Activated naive CD8-positive, alpha-beta T cell (primary cell): ENCODE measurements around the gene ATOH8.

ENCODE experiments used
- H3K27ac Mint-ChIP-seq: one replicate; pipeline ENCODE4 v1.8.0; 2021; ENCODE audit warnings: mixed read lengths
- H3K27me3 Mint-ChIP-seq: one replicate; pipeline ENCODE4 v1.8.0; 2021; ENCODE audit warnings: mixed read lengths
- H3K36me3 Mint-ChIP-seq: one replicate; pipeline ENCODE4 v1.8.0; 2021; ENCODE audit warnings: mixed read lengths
- H3K4me1 Mint-ChIP-seq: one replicate; pipeline ENCODE4 v1.8.0; 2021; ENCODE audit warnings: low read depth, mixed read lengths
- H3K4me3 Mint-ChIP-seq: one replicate; pipeline ENCODE4 v1.8.0; 2021; ENCODE audit warnings: mild to moderate bottlenecking, mixed read lengths
- H3K9me3 Mint-ChIP-seq: one replicate; pipeline ENCODE4 v1.8.0; 2021; ENCODE audit warnings: low read depth, mixed read lengths

The ATOH8 gene

DNA sequence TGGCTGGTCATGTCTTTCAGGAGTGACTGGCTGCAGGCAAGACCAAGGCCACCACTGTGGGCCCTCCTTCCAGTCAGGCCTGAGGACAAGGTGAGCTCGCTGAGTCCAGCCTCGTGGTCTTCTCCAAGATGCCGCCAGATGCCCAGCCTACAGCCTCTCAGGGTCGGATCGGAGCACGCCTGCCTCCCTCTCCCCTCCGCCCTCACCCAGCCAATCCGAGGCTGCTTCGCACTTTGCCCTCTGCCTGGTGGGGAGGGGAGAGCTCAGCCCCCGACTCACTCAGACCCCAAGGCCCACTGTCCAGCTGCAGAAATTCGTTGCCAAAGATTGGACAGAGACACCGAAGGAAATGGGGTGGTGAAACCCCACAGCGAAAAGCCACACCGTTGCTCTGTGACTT, 33.1 kb downstream of the ATOH8 start:
- Mint-ChIP-seq H3K4me1 (no peaks in the 10 kb centered on the region), H3K36me3 (no peaks in the 10 kb centered on the region), H3K9me3 (no peaks in the 10 kb centered on the region), H3K27ac (no peak overlapping the region), H3K4me3 (no peak overlapping the region), H3K27me3 (peaks cover 3% of the 10 kb centered on the region)

DNA sequence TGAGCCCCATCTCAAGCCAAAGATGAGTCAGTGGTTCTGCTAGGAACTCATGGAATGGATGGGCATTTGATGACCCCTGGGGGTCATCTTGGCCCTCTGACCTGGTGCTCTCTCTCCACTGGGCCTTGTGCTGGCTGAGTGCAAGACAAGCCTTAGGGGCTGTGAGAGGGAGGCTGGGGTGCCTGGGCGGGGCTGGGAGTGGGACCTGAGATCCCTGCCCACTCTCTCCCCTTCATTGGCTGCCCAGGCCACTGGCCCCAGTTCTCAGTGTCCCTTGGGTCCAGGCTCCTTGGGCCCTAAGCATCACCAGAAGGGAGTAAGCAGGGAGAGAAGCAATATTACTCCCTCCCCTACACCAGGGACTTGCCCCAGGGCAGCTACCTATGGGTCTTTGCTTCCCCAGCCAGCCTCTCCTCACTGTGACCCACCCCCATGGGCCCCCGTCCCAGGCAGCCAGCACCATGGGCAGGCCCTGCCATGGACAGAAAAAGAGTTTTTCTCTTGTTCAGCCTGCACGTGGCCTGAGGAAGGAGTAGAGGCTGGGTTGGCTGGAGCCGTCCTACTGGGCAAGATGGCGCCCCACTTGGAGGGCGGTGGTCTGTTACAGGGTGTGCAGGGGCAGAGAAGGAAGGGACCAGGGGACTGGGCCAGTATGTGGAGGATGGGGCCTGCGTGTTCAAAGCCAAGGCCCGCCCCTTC, 33.6 kb downstream of the ATOH8 start:
- no peaks in the 10 kb centered on the region for H3K4me1 Mint-ChIP-seq
- H3K4me3 Mint-ChIP-seq: no peak overlapping the region
- peaks cover 3% of the 10 kb centered on the region for H3K27me3 Mint-ChIP-seq

DNA sequence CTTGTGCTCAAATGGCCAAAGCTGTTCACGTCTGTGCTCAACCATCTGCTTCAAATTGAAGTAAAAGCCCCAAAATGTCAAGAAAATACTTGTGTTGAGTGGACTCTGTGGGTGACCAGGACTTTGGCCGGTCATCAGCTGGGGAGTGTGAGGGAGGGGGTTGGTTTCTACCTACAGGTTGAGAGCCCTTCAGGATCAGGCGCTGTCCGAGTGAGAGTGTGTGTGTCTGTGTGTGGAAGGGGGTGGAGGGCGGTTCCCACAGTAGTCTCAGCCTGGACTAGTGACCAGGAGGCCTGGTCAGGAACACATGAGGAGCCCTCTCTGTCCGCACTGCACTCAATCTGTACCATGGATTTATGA, 34.2 kb downstream of the ATOH8 start:
- Mint-ChIP-seq H3K4me3 (no peak overlapping the region), H3K4me1 (no peaks in the 10 kb centered on the region), H3K9me3 (no peaks in the 10 kb centered on the region), H3K27ac (no peak overlapping the region), H3K36me3 (no peaks in the 10 kb centered on the region), H3K27me3 (peaks cover 3% of the 10 kb centered on the region)

More for the DNA sequence above, 33.6 kb downstream of the ATOH8 start:
- Mint-ChIP-seq H3K9me3 (no peaks in the 10 kb centered on the region), H3K27ac (no peak overlapping the region), H3K36me3 (no peaks in the 10 kb centered on the region)

DNA sequence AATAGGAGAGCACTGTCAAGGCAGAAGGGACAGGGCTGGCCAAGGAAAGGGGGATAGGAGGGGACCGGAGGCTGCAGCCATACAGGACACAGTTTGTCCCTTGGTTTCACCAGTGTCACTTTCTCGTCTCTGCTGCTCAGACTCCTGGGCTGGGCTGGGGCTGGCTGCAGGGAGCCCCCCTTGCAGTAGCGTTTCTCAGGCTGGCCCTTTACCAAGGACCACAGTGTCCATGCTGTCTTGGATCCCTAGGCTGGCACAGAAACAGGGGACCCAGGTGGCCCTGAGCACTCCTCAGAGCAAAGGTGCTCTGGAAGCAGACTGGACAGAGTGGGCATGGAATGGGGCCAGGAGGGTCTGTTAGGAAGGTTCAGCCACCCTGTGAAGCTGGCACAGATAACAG, 34.8 kb downstream of the ATOH8 start:
- Mint-ChIP-seq H3K4me1 (no peaks in the 10 kb centered on the region), H3K27ac (no peak overlapping the region), H3K27me3 (peaks cover 3% of the 10 kb centered on the region), H3K4me3 (no peak overlapping the region), H3K36me3 (no peaks in the 10 kb centered on the region), H3K9me3 (no peaks in the 10 kb centered on the region)

DNA sequence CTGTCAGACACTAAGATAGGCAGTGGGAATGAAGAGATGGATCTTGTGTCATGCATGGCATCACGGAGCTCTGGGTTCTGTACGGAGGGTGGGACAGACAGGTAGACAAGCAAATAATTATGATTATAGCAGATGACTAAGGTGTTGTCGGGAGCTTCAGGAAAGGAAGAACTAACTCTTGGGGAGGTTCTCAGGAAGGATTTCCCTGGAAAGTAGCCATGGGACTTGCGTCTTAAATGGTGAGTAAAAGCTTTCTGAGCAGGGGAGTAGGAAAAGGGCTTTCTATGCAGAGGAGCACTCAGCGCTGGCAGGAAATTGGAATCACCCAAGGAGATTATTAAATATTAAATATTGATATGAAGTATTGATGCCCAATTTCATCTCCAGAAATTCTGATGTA, 35.5 kb downstream of the ATOH8 start:
- H3K9me3 Mint-ChIP-seq: no peaks in the 10 kb centered on the region
- no peaks in the 10 kb centered on the region for H3K36me3 Mint-ChIP-seq
- H3K4me3 Mint-ChIP-seq: no peak overlapping the region
- no peak overlapping the region for H3K27ac Mint-ChIP-seq
- H3K27me3 Mint-ChIP-seq: peaks cover 3% of the 10 kb centered on the region
- no peaks in the 10 kb centered on the region for H3K4me1 Mint-ChIP-seq

DNA sequence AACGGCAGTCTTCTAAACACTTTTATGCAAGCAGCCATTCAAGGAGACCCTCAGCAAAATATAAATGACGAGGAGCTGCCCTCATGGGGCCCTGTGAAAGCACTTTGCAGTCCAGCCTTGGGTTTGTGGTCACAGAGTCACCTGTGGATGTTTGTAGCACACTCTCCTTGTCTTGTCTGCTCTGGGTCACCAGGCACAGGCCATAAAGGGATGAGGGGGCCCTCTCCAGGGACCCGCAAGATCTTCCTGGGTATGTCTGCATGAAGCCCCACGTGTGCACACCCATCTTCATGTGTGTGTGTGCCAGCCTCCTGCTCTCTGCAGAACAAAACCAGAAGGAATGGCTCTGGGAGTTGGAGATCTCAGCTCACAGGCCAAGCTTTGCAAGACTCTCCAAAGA, 36.2 kb downstream of the ATOH8 start:
- no peaks in the 10 kb centered on the region for H3K4me1 Mint-ChIP-seq
- H3K27me3 Mint-ChIP-seq: peaks cover 3% of the 10 kb centered on the region
- no peak overlapping the region for H3K27ac Mint-ChIP-seq
- no peaks in the 10 kb centered on the region for H3K9me3 Mint-ChIP-seq
- H3K4me3 Mint-ChIP-seq: no peak overlapping the region
- no peaks in the 10 kb centered on the region for H3K36me3 Mint-ChIP-seq

DNA sequence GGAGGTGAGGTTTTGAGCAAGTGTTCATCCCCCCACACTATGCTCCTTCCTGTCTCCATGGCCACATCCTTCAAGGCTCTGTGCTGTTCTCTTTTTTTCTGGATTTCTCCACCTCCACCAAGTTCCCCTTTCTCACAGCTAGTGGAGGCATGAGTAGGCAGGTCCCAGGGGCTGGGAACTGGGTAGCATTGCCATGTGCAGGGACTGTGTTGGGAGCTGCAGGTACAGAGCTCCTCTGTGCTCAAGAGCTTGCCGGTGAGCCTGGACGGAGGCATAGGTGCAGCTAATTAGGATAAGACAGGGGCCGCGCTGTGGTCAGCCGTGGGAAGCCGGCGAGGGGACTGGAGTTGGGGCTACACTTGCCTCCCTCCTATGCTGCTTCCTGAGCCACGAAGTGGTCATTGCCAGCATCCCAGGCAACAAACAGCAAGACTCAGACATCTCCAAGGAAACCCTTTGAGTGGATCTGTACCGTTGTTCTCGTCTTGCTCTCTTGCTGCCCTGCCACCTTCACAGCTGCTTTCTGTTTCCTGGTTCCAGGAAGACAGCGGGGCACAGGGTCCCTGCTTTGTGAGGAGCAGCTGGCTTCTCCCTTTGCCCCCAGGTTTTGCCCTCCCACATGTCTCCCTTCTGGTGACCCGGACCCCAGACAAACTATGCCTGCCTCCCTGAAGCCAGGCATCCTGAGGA, 36.9 kb downstream of the ATOH8 start:
- H3K4me1 Mint-ChIP-seq: no peaks in the 10 kb centered on the region
- H3K9me3 Mint-ChIP-seq: no peaks in the 10 kb centered on the region
- no peak overlapping the region for H3K27ac Mint-ChIP-seq
- no peaks in the 10 kb centered on the region for H3K36me3 Mint-ChIP-seq
- H3K27me3 Mint-ChIP-seq: peaks cover 3% of the 10 kb centered on the region
- no peak overlapping the region for H3K4me3 Mint-ChIP-seq

DNA sequence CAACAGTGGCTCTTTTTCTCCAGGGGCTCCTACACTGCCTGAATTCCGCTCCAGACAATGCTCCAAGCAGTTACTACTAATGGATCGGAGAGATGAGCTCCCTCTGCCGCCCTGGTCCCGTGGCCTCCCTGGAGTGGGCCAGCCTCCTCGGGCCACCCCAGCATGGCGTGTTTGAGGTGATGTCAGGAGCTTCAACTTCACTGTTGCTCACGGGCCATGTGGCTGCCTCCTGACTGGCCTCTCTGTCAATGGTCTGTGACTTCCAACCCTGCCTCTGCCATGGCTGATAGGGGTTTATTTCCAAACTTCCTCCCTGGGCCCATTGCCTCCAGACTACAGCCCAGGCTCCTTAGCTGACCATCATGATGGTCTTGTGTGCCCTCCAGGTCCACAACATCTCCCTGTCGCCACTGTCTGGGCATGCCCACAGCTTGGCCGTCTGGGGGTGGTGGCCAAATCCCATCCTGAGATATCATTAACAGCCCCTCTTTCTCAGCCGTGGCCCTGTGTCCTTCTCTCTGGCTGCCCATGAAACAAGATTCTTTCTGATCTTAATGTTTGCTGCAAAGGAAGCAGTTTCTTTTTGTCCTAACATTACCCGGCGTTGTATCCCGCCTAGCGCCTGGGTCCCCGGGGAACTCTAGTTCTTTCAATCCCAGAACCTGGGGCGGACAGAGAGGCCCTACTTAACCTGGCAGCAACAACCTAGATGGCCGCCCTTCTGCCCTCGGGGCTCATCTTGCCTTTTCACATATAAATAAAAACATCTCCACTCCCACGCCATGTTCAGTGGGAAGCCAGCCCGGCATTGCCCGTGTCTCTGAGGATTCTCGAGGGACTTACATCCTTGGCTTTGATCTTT, 38.1 kb downstream of the ATOH8 start:
- H3K4me3 Mint-ChIP-seq: no peak overlapping the region
- H3K27me3 Mint-ChIP-seq: peaks cover 3% of the 10 kb centered on the region
- H3K36me3 Mint-ChIP-seq: no peaks in the 10 kb centered on the region
- H3K9me3 Mint-ChIP-seq: no peaks in the 10 kb centered on the region
- no peaks in the 10 kb centered on the region for H3K4me1 Mint-ChIP-seq
- H3K27ac Mint-ChIP-seq: no peak overlapping the region

DNA sequence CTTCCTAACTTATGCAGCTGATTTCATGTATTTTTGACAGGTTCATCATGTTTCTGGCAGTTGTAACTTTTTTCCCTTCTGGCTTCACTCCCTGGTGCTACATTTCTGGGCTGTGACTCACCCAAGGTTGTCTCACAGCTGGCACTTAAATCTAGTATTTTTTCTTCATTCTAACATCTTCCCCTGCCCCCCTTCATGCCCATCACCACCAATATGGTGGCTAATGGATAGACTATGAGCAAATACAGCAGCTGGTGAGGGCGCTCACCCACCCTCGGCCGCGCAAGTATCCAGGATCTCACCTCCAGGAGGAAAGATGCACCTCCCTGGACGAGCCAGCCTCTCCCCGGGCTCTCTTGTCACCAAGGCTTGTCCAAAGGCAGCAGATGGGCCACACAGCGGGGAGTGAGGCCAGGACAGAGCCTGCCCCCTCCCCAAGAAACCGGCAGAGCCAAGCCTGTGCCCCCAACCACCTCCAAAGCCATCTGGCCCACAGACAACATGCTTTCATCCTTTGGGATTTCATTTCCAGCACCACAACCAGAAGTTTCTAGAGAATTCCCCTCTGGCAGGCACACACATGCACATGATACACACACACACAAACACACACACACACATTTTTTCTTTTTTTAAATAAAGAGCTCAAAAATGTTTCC, 39.1 kb downstream of the ATOH8 start:
- Mint-ChIP-seq H3K36me3 (no peaks in the 10 kb centered on the region), H3K4me3 (no peak overlapping the region), H3K4me1 (no peaks in the 10 kb centered on the region), H3K27me3 (peaks cover 9% of the 10 kb centered on the region), H3K27ac (no peak overlapping the region), H3K9me3 (no peaks in the 10 kb centered on the region)

DNA sequence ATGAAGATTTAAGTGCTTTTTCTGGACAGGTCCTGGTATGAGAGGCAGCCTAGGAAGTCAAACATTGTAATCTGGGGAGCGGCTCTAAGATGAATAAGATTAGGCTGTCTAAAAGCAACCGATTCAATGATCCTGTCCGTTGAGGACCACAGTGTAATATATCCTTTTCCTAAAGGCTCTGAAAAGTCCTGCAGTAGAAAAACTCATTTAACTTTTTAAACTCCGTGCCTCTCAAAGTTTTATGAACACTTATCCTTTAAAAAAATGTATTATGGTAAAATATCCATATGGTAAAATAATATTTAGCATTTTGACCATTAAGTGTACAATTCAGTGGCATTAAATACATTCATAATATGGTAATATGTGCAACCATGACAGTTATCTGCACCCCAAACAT, 39.8 kb downstream of the ATOH8 start:
- no peak overlapping the region for H3K4me3 Mint-ChIP-seq
- no peaks in the 10 kb centered on the region for H3K9me3 Mint-ChIP-seq
- no peak overlapping the region for H3K27ac Mint-ChIP-seq
- H3K4me1 Mint-ChIP-seq: no peaks in the 10 kb centered on the region
- no peaks in the 10 kb centered on the region for H3K36me3 Mint-ChIP-seq
- peaks cover 11% of the 10 kb centered on the region for H3K27me3 Mint-ChIP-seq

DNA sequence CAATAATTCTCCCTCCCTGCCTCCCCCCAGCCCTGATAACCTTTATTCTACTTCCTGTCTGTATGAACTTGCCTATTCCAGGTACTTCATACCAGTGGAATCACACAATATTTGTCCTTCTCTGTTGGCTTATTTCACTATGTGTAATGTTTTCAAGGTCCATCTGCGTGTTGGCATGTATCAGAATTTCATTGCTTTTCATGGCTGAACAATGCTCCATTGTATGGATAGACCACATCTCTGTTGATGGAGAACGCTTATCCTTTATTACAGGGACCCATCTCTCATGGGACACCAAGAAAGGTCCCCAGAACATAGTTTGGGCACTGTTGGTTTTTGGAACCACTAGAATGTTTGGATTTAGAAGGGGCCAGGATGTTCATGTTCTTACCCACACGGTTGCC, 40.2 kb downstream of the ATOH8 start:
- Mint-ChIP-seq H3K27ac (no peak overlapping the region), H3K36me3 (no peaks in the 10 kb centered on the region), H3K27me3 (peaks cover 12% of the 10 kb centered on the region), H3K4me3 (no peak overlapping the region), H3K9me3 (no peaks in the 10 kb centered on the region), H3K4me1 (no peaks in the 10 kb centered on the region)

DNA sequence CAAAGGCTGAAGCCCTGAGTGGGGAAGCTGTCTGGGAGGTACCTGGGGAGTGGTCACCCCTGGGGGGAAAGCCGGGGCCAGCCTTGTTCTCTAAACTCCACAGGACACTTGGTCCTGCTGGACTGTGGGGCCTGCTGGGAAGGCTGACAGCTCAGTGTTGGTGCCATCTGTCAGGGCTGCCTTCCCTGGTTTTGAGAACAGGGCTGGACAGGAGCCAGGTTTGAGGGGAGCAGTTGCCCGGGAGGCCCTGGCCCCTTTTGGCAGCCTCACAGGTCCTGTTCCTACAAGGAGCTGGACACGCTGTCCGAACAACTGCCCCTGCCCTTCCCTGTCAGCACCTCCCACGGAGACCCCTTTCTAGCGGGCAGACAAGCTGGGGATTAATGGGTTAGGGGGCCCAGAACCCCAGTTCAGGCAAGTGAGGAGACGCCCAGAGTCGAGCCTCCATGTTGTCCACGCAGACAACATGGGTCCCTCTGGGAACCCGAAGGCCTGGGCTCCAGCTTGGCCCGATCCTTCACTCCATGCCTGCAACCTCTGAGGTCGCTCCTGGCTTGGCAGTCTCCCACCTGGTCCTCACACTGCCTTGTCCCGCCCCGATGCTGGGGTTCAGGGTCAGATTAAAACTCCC, 40.8 kb downstream of the ATOH8 start:
- H3K4me1 Mint-ChIP-seq: no peaks in the 10 kb centered on the region
- H3K27ac Mint-ChIP-seq: no peak overlapping the region
- H3K4me3 Mint-ChIP-seq: no peak overlapping the region
- no peaks in the 10 kb centered on the region for H3K9me3 Mint-ChIP-seq
- no peaks in the 10 kb centered on the region for H3K36me3 Mint-ChIP-seq
- H3K27me3 Mint-ChIP-seq: peaks cover 11% of the 10 kb centered on the region

DNA sequence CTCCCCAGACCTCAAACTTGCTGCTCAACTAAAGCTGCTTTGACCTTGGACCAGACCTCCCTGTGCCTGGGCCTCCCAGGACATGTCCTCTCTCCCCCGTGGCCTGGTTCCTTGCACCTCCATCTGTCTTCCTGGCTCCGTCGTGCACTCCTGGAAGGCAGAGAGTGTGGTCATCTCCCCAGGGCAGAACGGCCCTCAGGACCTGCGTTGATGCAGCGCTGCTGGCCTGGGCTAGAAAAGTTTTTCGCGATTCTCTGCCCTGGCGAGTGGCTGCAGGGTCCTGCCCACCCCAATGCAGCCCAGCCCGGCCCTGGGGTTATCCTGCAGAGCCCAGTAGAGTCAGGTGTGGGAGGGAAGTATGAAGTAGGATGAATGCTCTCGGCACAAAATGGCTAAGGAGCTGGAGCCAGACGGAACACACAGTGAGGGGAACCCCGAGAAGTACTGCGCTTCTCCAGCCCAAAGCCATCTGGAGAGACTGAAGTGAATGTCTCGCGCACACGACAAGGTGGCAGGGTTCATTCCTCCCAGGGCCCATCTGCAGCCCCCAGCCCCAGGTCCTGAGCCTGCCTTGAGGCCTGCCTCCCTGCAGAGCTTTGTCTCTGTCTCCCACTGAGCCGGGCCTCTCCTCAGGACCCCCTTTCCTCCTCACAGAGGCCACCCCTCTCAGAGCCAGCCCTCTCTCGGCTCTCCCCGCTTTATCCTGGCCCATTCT, 41.7 kb downstream of the ATOH8 start:
- Mint-ChIP-seq H3K4me3 (no peak overlapping the region), H3K27me3 (peaks cover 12% of the 10 kb centered on the region), H3K4me1 (no peaks in the 10 kb centered on the region)

DNA sequence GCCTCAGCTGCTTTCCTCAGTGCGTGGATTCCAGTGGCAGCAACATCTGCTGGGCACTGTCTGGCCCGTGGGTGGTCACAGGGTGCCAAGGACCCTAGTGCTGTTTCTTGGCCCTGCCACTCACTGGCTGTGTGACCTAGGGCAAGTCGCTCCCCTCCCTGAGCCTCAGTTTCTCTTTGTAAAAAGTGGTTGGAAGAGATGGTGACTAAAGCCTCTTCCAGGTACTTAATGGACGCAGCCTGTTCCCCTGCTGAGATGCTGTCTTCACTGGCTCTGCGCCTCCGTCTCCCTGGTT, 42.2 kb downstream of the ATOH8 start:
- Mint-ChIP-seq H3K4me3 (no peak overlapping the region), H3K27me3 (peaks cover 12% of the 10 kb centered on the region), H3K9me3 (no peaks in the 10 kb centered on the region), H3K36me3 (no peaks in the 10 kb centered on the region), H3K4me1 (no peaks in the 10 kb centered on the region), H3K27ac (no peak overlapping the region)

More for the DNA sequence above, 41.7 kb downstream of the ATOH8 start:
- H3K27ac Mint-ChIP-seq: no peak overlapping the region
- H3K36me3 Mint-ChIP-seq: no peaks in the 10 kb centered on the region
- no peaks in the 10 kb centered on the region for H3K9me3 Mint-ChIP-seq
